Measurements from ENCODE around the gene NOL4L.
"Not testable (repeated sequence)": the region's sequence is repeated elsewhere in the genome, so short reads cannot be mapped to it uniquely, and the experiment has no call there.

NOL4L gene

DNA sequence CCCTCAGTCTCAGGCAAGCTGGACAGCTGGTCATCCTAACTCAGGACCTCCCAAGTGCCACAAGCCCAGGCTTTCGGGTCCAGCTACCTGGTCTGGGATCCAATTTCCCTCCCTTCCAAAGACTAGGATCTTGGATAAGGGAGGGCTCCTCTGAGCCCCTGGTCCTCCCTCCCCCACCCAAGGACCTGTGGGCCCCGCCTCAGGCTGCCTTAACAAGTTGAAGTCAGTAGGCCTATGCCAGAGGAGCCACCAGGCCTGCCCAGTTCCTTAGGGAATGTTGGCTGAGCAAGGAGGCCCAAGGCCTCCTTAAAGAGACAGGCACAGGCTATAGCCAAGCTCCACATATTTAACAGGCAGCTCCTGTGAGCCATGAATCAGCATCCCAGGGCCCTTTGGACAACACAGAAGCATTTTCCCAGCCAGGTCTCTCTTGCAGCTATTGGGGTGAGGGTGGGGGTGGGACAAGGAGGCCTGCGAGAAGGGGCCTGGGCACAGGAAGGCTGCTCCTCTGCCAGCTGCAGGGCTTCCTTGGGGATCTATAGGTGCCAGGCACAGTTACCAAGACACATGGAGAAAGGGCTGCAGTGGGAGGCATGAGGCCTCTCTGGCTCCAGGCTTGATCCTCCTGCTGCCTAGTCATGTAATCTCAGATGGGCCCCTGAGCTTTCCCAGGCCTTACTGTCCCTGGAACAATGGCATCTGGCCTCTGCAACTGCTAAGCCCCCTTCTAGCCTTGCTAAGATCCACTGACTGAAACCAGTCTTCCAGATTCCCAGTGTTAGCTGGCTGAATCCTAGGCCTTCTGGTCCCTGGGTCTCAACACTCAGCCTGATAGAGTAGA, 27.4 kb upstream of the NOL4L start:
- no peak for DNase-seq

DNA sequence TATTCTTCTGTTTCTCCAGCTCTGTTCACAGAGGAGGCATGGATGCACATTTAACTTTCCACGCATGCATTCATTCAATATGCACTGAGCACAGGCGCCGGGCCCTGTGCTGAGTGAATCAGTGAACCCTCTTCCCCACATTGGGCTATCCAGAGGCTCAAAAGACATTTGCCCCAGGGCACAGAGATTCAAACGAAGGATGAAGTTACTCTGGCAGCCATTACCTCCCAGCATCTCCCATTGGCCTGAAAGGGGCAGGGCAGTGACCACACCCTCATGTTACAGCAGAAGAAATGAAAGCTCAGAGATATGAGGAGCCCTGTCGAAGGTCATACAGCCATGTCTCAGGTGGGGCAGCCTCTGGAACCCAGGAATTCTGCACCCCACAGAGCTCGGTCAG, 26.7 kb upstream of the NOL4L start:
- DNase-seq, result no peak

DNA sequence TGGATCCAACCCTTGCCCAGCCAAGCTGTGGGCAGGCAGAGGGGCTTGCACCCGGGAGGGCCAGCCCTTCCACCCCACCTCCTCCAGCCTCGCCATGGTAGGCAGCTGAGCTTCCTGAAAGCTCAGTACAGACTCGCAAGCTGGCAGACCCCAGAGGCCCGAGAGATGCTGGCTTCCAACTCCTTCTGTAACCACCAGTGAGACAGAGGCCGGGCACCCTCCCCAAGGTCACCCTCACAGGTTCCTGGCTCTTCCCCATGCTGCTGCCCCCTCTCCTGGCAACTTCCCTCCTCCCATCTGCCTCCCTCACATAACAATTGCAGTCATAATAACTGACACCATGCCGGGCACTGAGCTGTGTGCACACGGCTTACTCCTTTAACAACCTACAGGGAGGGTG, 26.2 kb upstream of the NOL4L start:
- no peak for DNase-seq

DNA sequence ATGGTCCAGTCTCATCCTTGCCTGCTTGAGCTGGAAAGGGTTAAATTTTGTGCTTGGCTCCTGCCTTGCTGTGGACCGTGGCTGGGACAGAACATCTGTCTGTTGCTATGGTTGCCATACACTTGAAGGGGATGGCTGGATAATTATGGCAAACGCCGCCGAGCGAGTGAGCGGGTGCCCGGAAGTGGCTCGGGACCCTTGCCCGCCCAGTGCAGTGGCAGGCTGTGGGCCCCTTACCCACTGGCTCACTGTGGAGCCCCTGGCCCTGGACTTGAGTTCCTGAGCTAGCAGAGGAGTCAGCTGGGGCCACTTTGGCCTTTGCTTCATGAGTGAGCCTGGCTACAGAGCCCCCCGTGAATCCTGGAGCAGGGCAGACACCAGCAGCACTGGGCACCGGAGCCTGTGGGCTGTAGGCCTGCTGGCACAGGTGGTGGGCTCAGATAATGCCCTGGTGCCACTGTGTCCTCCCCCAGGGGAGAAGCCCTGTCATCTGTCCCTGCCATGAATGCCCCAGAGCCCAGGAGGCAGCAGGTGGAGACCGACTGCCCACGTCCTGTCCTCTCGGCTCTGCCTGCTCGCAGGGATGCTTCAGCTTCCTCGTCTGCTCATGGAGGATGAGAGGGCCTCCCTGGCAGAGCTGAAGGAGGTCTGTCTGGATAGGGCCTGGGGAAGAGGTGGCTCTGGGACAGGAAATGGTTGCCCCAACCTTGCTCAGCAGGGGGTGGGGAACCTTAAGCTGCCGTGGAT, 25.5 kb upstream of the NOL4L start:
- DNase-seq, result no peak

DNA sequence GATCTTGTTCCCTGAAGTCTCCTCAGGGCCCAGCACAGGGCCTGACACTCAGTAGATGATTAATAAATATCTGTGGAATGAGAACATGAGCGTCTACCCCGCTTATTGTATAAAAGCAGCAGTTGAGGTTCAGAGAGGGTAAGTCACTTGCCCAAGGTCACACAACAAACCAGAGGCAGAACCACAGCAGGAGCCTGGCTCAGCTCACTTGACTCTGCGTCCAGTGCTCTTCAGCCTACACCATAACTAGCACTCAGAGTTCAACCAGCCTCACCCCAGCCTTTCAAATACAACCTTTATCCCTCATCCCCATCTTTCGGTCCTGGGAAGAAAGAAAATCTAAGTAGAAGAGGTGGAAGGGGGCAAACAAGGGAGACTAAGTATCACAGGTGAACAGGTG, 24.9 kb upstream of the NOL4L start:
- no peak for DNase-seq

DNA sequence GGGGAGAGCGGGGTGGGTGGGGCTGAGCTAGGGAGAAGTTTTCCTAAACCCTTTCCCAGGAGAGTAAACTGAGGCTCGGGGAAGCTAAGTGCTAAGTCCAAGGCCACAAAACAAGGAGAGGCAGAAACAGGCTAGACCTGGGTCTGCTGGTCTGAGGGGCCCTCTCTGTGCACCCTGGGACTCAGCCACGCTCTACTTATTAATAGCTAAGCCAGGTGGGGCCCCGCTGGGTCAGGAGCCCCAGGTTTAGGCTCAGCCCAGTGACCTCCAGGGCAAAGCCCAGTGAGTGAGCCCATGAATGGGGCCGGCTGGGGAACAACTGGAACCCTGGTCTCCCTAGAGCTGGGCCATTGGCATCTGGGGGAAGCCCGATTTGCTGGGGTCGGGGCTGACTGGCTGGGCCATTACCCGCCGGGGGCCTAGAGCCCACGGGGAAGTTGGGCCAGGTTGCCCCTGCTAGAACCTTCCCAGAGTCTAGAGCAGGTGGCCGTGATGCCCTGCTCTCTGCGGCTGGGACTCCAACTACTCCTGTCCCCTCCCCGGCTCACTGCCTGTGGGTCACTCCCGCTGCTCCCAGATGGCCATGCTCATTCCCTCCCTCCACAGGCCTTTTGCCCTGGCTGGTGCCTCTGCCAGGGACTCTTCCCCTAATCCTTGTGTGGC, 24.1 kb upstream of the NOL4L start:
- no peak for DNase-seq

DNA sequence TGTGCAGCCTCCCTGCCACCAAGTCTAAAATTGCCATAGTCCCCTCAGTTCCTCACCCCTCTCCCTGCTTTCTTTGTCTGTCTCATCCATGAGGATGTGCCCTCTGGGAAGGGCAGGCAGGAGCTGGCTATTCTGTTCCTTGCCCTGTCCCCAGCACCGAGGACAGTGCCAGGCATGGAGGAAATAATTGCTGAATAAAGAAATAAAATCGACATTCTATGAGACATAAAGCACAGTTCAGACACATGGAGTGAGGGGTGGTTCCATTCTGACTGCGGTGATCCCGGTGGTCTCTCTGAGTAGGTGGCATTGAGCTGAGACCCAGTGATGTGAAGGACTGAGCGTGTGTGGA, 23.5 kb upstream of the NOL4L start:
- no peak for DNase-seq

DNA sequence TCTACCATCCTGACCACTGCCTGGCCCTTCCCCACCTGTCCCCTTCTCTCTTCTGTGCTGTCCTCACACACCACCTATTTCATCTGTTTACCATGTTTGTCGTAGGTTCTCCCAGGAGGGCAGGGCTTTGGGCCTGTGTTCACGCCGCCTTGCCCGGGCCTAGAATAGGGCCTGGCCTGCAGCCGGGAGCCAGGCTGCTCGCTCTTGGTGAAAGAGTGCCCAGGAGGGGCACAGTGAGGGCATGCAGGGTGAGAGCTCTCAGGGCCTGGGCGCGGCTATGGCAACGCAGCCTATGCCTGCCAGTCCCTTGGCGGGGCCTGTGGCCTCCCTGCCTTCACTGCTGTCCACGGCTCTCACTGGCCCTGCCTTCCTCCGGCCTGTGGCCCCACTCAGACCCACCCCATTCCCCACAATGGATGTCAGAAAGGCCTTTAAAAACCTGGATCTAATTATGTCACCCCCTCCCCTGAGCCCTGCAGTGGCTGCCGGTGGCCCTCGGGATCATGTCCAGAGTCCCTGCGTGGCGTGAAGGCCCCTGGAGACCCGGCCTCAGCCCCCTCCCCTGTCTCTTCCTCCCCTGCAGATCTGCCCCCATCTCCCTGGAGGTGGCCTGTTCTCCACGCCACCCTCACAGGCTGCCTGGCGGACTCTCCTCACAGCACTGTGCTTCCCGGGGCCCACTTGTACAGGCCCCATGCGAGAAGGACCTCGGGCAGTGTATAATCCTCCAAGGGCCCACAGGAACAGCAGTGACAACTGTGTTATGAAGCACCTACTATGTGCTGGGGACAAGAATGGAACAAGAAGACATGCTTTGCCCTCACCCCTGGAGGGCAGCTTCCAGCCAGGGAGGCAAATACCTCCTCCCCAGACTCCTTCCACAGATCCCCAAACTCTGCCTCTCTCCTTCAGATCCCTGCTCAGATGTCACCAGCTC, 22.9 kb upstream of the NOL4L start:
- DNase-seq, result no peak

DNA sequence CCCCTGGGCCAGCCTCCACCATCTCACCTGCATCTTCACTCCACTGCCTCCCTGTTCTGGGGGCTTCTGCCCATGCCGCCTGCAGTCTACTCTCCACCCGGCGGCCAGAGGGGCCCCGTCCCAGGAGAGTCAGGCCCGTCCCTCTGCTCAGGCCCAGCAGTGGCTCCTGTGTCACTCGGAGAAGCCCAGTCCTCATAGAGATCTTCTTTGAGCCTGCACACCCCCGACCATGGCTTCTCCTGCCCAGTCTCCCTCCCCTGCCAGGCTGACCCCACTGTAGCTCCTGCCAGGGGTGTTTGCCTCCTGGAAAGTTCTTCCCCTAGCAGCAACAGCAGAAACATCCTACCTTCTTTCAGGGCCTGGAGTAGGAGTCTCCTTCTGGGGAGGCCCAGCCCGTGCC, 22.2 kb upstream of the NOL4L start:
- DNase-seq, result no peak

DNA sequence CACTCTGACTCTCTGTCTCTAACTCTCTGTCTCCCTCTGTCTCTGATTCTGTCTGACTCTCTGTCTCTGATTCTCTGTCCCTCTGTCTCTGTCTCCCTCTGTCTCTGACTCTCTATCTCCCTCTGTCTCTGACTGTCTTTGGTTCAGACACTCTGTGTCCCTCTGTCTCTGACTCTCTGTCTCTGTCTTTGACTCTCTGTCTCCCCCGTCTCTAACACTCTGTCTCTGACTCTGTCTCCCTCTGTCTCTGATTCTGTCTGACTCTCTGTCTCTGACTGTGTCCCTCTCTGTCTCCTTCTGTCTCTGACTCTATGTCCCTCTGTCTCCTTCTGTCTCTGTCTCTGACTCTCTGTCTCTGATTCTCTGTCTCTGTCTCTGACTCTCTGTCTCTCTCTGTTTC, 21.7 kb upstream of the NOL4L start:
- no peak for DNase-seq

DNA sequence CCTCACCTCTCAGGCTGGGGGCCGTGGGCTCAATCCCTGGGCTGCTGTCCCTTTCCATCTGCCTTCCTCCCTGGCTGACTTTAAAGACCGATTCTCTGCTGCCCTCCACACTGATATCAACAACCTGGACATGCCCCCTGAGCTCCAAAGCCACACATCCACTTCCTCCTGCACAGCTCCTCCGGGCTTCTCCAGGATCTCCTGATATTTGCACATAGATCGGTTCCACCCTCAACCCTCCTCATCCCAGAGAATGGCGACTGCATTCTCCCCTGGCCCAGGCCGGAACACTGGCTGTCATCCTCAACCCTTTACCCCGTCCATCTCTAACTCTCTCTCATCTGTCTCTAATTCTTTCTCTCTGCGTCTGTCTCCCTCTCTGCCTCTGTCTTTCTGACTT, 21.0 kb upstream of the NOL4L start:
- DNase-seq, result no peak

DNA sequence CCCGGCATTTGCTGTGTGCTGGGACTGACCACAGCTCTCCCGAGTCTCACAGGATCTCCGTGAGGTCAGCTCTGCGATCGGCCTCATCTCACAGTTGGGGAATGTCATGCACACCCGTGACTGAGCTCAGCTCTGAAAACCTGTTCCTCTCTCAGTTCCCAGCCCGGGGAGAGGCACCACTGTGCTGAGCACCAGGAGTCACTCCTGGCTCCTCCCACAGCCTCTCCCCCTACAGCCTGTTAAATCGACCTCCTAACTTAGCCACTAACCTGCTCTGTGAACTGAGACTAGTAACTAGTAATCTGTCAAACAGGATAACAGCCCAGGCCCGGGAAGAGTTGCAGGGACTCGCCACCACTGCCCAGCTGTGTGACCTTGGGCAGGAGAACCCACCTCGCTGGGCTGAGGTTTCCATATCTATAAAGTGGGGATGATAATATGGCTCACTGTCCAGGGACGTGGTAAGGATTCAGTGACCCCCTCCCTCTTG, 20.1 kb upstream of the NOL4L start:
- peak in 1 of 2 donors; percentile 17 for DNase-seq

DNA sequence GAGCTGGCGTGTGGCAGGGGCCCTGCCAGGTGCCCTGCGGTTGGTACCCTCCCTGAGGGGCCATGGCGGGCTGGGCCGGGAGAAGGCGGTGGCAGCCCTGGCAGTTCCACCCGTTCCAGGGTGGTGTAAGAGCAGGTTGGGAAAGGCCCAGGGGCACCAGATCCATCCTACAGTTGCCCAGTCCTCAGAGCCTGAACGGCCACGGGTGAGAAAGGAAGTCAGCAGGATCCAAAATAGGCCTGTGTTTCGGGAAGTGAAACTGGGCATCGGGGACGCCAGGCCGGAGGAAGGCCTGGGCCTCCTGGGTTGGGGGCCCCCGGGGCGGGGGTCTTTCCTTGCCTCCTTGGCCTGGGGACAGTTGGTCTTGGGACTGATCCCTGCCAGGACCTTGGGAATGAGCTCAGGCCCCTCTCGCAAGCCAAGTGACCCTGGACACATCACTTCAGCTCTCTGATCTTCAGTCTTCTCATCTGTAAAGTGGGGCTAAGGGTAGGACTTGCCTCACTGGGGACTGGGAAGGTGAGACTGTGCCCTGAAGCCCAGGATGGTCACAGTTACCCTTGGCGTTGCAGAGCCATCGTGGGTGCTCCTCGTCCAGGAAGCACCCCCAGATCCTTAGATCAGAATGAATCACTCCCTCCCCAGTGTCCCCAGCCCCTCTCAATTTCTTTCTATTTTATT, 18.1 kb upstream of the NOL4L start:
- peak in 1 of 2 donors; percentile 43 for DNase-seq

DNA sequence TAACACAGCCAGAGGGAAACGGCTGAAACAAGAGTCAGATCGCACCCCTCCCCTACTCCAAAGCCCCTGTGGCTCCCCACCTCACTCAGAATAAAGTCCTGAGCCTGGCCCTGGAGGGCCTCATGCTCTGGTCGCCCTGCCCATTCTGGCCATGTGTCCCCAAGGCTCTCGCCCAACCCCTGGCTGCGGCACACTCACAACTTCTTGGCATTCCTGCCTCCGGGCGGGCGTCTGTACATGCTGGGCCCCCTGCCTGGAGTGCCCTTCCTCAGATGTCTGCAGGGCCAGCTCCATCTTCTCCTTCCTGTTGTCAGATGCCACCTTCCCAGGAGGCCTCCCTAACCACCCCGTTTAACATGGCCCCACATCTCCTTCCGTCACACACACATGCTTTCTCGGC, 17.1 kb upstream of the NOL4L start:
- no peak for DNase-seq

DNA sequence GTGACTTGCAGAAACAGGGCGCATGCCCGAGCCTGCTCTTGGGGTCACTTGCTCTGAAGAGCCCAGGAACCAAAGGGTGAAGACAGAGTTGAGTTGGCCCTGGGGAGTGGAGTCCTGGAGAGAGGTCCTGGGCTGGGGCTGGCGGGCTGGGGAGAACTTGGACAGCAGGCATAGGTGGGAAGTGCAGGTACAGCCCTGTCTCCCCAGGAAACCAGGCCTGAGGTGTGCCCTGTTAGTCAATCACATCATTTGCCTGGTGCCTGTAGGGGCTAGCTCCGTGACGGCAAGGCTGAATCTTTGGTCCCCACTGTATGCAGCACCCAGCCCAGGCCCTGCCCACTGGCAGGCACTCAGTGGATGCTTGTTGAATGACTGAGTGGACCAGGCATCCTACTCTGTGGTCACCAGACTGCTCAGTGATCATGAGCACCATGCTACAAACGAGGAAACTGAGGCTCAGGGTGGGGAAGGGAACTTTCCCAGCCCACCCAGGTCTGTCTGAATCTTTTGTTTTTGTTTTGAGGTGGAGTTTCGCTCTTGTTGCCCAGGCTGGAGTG, 15.6 kb upstream of the NOL4L start:
- no peak for DNase-seq

DNA sequence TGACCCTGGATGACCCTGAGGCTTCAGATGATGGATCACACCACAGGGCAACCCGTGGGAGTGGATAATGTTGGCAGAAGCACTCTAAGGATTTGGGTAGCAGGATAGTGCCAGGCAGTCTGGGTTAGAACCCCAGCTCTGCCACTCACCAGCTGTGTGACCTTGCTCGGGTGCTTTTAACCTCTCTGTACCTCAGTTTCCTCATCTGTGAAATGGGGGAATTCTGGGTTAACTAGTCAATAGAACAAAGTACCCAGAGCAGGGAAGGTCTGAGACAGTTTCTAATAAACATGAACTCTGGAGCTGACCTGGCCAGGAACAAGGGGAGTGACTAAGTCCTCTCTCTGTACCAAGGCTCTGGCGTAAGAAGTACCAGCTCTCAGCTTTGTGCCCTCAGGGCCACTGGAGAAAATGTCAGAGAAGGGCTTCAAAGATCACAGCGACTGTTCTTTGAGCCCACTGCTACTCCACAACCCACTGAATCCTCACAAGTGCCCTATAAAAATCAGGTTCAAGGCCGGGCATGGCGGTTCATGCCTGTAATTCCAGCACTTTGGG, 14.7 kb upstream of the NOL4L start:
- DNase-seq, result no peak

DNA sequence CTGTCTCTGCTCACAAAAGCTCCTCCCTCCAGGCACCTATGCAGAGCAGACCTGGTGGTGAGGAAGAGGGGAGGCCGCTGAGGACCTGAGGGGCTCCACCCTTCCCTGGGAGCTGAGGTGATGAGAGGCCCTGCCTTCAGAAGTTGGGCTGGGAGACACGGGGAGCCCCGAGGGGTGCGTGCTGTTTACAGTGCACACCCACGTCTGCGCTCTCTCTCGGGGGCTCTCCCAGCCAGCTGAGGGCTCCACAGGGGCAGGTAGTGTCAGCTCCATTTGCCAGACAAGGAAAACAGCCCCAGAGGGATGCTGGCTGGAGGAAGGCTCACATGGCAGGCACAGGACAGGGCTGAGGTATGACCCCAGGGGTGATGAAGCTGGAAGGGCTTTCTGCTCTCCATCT, 13.5 kb upstream of the NOL4L start:
- no peak for DNase-seq

DNA sequence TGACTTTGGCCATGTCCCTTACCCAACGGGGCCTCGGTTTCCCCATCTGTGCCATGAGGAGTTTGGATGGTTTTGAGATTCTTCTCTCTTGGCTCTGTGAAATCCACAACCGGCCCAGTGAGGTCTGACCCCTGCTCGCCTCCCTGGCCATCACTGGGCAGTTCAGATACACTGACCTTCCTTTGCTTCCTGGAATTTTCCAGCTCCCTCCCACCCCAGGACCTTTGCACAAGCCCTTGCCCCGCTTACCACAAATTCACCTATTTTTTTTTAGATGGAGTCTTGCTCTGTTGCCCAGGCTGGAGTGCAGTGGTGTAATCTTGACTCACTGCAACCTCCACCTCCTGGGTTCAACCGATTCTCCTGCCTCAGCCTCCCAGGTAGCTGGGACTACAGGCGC, 12.6 kb upstream of the NOL4L start:
- DNase-seq, result no peak

DNA sequence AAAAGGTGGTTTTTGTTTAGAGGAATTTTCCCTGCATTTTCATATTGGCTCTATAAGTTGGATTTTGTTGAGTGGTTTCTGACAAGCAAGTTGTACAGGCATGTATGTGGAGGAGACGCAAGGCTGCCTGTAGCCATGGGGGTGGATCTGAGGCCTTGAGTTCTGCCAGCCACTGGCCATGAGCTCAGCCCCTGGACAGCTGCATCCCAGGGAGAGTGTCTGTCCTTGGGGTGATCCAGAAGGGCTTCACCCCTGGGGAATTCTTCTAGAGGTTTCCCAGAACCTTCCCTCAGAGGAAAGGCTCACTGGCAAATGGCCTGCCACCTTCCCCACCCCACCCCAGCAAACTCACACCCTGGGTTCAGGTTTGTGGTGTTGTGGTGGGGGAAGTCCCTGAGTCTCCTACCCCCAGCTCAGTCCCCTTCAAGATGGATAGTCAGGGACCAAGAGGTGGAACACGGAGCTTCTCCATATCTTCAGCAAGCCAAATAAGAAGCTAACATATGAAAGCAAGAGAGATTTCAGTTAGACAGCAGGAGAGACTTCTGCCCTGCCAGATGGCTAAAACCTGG, 11.6 kb upstream of the NOL4L start:
- no peak for DNase-seq

DNA sequence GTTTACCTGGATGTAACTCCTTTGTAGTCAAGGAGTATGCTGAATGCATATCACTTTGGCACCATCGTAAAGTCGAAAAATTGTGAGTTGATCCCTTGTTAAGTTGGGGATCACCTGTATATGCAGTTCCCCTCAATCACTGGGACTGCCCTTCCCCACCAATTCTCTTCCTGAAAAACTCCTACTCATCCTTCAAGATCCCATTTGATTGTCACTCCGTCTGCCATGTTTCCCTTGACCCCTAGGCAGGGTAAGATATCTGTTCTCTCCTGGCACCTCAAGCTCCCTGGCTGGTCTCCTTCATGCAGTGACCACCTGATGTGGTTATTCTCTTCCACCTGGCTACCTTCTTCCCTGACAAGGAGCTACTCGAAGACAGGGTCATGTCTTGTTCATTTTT, 10.0 kb upstream of the NOL4L start:
- no peak for DNase-seq

DNA sequence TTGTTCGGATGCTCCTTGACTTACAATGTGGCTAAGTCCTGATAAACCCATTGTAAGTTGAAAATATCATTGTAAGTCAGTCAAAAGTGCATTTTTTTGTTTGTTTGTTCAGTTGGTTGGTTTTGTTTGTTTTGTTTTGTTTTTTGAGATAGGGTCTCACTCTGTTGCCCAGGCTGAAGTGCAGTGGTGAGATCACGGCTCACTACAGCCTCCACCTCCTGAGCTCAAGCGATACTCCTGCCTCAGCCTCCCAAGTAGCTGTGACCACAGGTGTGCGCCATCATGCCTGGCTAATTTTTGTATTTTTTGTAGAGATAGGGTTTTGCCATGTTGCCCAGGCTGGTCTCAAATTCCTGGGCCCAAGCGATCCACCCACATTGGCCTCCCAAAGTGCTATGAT, 9.5 kb upstream of the NOL4L start:
- not testable (repeated sequence) for DNase-seq

Measured in CD4-positive, alpha-beta T cell treated with Interleukin-4 for 1 hour (primary cell).